ENCODE results near the gene MYL1.

GRCh38 chr2:210288408-210288807 lies 26.6 kb downstream of the MYL1 start:
- TF ChIP-seq POLR2A (IDR thresholded peaks at IDR 0.05; ENCODE audit: low read depth, low read length) (no peak), POLR2AphosphoS5 (IDR thresholded peaks at IDR 0.05; ENCODE audit: low read depth, low read length) (no peak), POU2F2 (IDR thresholded peaks at IDR 0.05; ENCODE audit: low read depth, low read length) (no peak), TAF1 (IDR thresholded peaks at IDR 0.05; ENCODE audit: low read depth, low read length) (no peak), PAX5 (IDR thresholded peaks at IDR 0.05; ENCODE audit: insufficient read depth, low read length, severe bottlenecking) (no peak)
